ENCODE data around the gene PLG. TPM values are rescaled to one million over a fixed set of nuclear protein-coding genes. Genes with fewer than 3 reads are reported as not detected.
"Not testable (repeated sequence)": the region's sequence is repeated elsewhere in the genome, so short reads cannot be mapped to it uniquely, and the experiment has no call there.

Gene PLG
- total RNA-seq, 2 experiments from 2014 or later: 3.4 to 3.7 TPM

DNA sequence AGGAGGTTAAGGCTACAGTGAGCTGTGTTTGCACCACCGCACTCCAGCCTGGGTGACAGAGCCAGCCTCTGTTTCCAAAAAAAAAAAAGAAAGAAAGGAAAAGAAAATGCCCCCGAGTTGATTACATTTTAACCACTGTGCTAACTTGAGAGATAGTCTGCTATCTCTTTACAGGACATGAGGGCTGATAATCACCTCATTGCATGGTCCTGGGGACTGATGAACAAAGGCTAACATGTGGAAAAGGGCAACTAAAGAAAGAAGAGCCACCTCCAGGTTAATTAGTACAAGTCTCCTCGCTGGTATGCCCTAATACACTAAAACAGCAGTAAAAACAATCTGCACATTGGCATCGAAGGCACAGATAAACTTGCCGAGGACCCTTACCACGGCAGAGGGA, 4.2 kb upstream of the PLG start:
- POLR2A ChIA-PET: no interaction called here
- H3K4me3 ChIP-seq (ENCODE audit: low read depth, low read length, poor library complexity, severe bottlenecking): no peak overlapping the region
- H3K4me1 ChIP-seq (ENCODE audit: insufficient read depth, low read length, poor library complexity, severe bottlenecking): no peaks in the 10 kb centered on the region
- no peaks in the 10 kb centered on the region for H3K9me2 ChIP-seq (ENCODE audit: insufficient read depth, low read length)
- no peaks in the 10 kb centered on the region for H4K20me1 ChIP-seq (ENCODE audit: insufficient read depth, low read length)
- no peak for DNase-seq (ENCODE audit: low spot score)
- TF ChIP-seq EZH2phosphoT487 (IDR thresholded peaks at IDR 0.05; ENCODE audit: borderline replicate concordance, low read depth, low read length) (no peak), CTCF (conservative IDR thresholded peaks at IDR 0.05; ENCODE audit: low read length) (no peak)
- H3K9me3 ChIP-seq (ENCODE audit: low read length): no peaks in the 10 kb centered on the region
- H3K79me2 ChIP-seq (ENCODE audit: insufficient read depth, low read depth, low read length): no peaks in the 10 kb centered on the region
- H3K4me2 ChIP-seq (ENCODE audit: low read length): no peak overlapping the region
- H3K27ac ChIP-seq (ENCODE audit: low read depth, low read length, poor library complexity, severe bottlenecking): no peak overlapping the region
- no peaks in the 10 kb centered on the region for H3K36me3 ChIP-seq (ENCODE audit: insufficient read depth, low read length)
- H2AFZ ChIP-seq (ENCODE audit: low read length): no peak overlapping the region
- BruUV-seq (replicated peaks): no TSS peak
- CTCF ChIA-PET (ENCODE audit: unreplicated experiment): no interaction called here
- intact Hi-C loops (cut with micrococcal nuclease; ENCODE audit: unreplicated experiment): no loop called here

DNA sequence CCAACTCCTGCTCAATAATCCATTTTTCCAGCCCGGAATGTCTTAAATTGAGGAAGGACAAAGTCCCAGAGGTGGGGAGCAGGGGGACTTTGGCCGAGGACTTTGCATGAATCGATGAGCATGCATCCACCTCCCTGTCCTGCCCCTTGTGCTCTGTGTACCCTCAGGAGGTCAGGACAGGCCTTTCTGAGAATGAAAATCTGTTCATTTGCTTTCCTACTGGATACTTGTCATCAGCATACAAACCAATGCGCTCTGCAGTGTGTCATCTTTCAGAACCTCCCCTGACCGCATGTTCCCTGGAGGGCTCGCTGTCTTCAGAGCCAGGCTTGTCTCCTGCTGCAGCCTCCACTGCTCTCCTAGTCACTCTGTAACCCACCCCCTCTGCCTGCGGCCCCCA, 2.6 kb downstream of the PLG start:
- intact Hi-C loops (cut with micrococcal nuclease; ENCODE audit: unreplicated experiment); H3K4me3 ChIP-seq (ENCODE audit: low read depth, low read length, poor library complexity, severe bottlenecking); DNase-seq (ENCODE audit: low spot score); H3K9me2 ChIP-seq (ENCODE audit: insufficient read depth, low read length); H3K4me1 ChIP-seq (ENCODE audit: insufficient read depth, low read length, poor library complexity, severe bottlenecking); CTCF ChIA-PET (ENCODE audit: unreplicated experiment); H2AFZ ChIP-seq (ENCODE audit: low read length); H3K36me3 ChIP-seq (ENCODE audit: insufficient read depth, low read length); H3K4me2 ChIP-seq (ENCODE audit: low read length); H4K20me1 ChIP-seq (ENCODE audit: insufficient read depth, low read length); H3K9me3 ChIP-seq (ENCODE audit: low read length); H3K27ac ChIP-seq (ENCODE audit: low read depth, low read length, poor library complexity, severe bottlenecking); H3K79me2 ChIP-seq (ENCODE audit: insufficient read depth, low read depth, low read length); POLR2A ChIA-PET; BruUV-seq (replicated peaks): not testable (repeated sequence)

- H4K20me1 ChIP-seq (ENCODE audit: insufficient read depth, low read length); H3K4me1 ChIP-seq (ENCODE audit: insufficient read depth, low read length, poor library complexity, severe bottlenecking); POLR2A ChIA-PET; H3K27ac ChIP-seq (ENCODE audit: low read depth, low read length, poor library complexity, severe bottlenecking); H3K4me2 ChIP-seq (ENCODE audit: low read length); H3K79me2 ChIP-seq (ENCODE audit: insufficient read depth, low read depth, low read length); DNase-seq (ENCODE audit: low spot score); H3K4me3 ChIP-seq (ENCODE audit: low read depth, low read length, poor library complexity, severe bottlenecking); CTCF ChIA-PET (ENCODE audit: unreplicated experiment); H2AFZ ChIP-seq (ENCODE audit: low read length); H3K36me3 ChIP-seq (ENCODE audit: insufficient read depth, low read length); H3K9me2 ChIP-seq (ENCODE audit: insufficient read depth, low read length); intact Hi-C loops (cut with micrococcal nuclease; ENCODE audit: unreplicated experiment); H3K9me3 ChIP-seq (ENCODE audit: low read length); BruUV-seq (replicated peaks): not testable (repeated sequence)
These were observed 6.9 kb downstream of the PLG start for GRCh38 chr6:160708993-160709392.

DNA sequence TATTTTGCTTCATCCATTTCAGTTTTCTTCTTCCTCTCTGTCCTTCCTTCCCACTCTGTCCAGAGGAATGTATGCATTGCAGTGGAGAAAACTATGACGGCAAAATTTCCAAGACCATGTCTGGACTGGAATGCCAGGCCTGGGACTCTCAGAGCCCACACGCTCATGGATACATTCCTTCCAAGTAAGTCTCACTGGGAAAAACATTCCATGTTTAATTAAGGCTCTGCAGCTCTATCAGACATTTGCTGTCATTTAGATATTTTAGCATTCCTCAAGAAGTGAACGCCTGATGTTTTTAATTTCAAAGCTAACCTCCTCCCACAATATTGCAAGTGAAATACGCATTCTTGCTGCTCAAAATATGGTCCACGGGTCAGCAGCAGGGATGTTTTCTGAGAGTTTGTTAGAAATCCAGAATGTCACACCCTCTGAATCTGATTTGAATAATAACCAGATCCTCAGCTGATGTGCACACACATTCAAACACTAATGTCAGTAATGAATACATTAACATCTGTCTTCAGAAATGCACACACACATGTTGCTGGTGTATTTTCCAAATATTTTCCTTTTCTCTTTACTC, 12.8 kb downstream of the PLG start:
- TF ChIP-seq CTCF (conservative IDR thresholded peaks at IDR 0.05; ENCODE audit: low read length): no peak
- TF ChIP-seq EZH2phosphoT487 (IDR thresholded peaks at IDR 0.05; ENCODE audit: borderline replicate concordance, low read depth, low read length): no peak
- no peak overlapping the region for H3K27ac ChIP-seq (ENCODE audit: low read depth, low read length, poor library complexity, severe bottlenecking)
- ChIA-PET CTCF (ENCODE audit: unreplicated experiment) (no interaction called here), POLR2A (interaction anchor here (0.5 to 0.6 kb wide), 2 partner anchors 28 to 173 kb away, joined by 3 to 5 read pairs; no protein-coding TSS in a partner anchor)
- H3K4me1 ChIP-seq (ENCODE audit: insufficient read depth, low read length, poor library complexity, severe bottlenecking): no peaks in the 10 kb centered on the region
- no peaks in the 10 kb centered on the region for H3K36me3 ChIP-seq (ENCODE audit: insufficient read depth, low read length)
- no peaks in the 10 kb centered on the region for H3K9me3 ChIP-seq (ENCODE audit: low read length)
- H3K79me2 ChIP-seq (ENCODE audit: insufficient read depth, low read depth, low read length): no peaks in the 10 kb centered on the region
- BruUV-seq (replicated peaks): no TSS peak
- no peaks in the 10 kb centered on the region for H4K20me1 ChIP-seq (ENCODE audit: insufficient read depth, low read length)
- H3K9me2 ChIP-seq (ENCODE audit: insufficient read depth, low read length): no peaks in the 10 kb centered on the region
- no peak overlapping the region for H3K4me2 ChIP-seq (ENCODE audit: low read length)
- no peak overlapping the region for H2AFZ ChIP-seq (ENCODE audit: low read length)
- no peak overlapping the region for H3K4me3 ChIP-seq (ENCODE audit: low read depth, low read length, poor library complexity, severe bottlenecking)
- intact Hi-C loops (cut with micrococcal nuclease; ENCODE audit: unreplicated experiment): no loop called here
- DNase-seq (ENCODE audit: low spot score): no peak
